Measurements from ENCODE around the gene SIM1. TPM values are rescaled to one million over a fixed set of nuclear protein-coding genes. Genes with fewer than 3 reads are reported as not detected.

Gene SIM1
- polyA plus RNA-seq, 1 experiment, result not detected

- POLR2A ChIA-PET, result no interaction called here
- H3K4me3 ChIP-seq (ENCODE audit: low read depth, low read length), result no peak overlapping the region
- no peak for TF ChIP-seq CTCF (IDR thresholded peaks at IDR 0.05; ENCODE audit: low read depth, low read length)
- DNase-seq (ENCODE audit: low read depth, low spot score), result no peak
- CTCF ChIA-PET, result interaction anchor here (1.8 kb wide), 1 partner anchor 347 kb away, joined by 4 read pairs; no protein-coding TSS in a partner anchor
- H3K27ac ChIP-seq (ENCODE audit: low read depth, low read length), result no peak overlapping the region
- peaks cover 13% of the 10 kb centered on the region; the same call in 1 of the 2 replicates for H3K9me3 ChIP-seq (ENCODE audit: control insufficient read depth, insufficient read depth, low read length)
- H3K27me3 ChIP-seq (ENCODE audit: control insufficient read depth, insufficient read depth, low read length), result peaks cover 97% of the 10 kb centered on the region
Observed at GRCh38 chr6:100463630-100464161, 1.0 kb downstream of the SIM1 start.

- no peak for TF ChIP-seq CTCF (IDR thresholded peaks at IDR 0.05; ENCODE audit: low read depth, low read length)
- Histone ChIP-seq H3K27me3 (ENCODE audit: control insufficient read depth, insufficient read depth, low read length) (peaks cover 97% of the 10 kb centered on the region), H3K9me3 (ENCODE audit: control insufficient read depth, insufficient read depth, low read length) (peaks cover 19% of the 10 kb centered on the region; the same call in 1 of the 2 replicates), H3K27ac (ENCODE audit: low read depth, low read length) (no peak overlapping the region), H3K4me3 (ENCODE audit: low read depth, low read length) (no peak overlapping the region)
- no peak for DNase-seq (ENCODE audit: low read depth, low spot score)
- CTCF ChIA-PET, result interaction anchor here (1.8 kb wide), 1 partner anchor 346 kb away, joined by 4 read pairs; no protein-coding TSS in a partner anchor
- POLR2A ChIA-PET, result no interaction called here
Observed at GRCh38 chr6:100462706-100463629, 1.8 kb downstream of the SIM1 start.

- Histone ChIP-seq H3K27ac (ENCODE audit: low read depth, low read length) (no peak overlapping the region), H3K27me3 (ENCODE audit: control insufficient read depth, insufficient read depth, low read length) (peaks cover 97% of the 10 kb centered on the region), H3K9me3 (ENCODE audit: control insufficient read depth, insufficient read depth, low read length) (peaks cover 21% of the 10 kb centered on the region), H3K4me3 (ENCODE audit: low read depth, low read length) (no peak overlapping the region)
- no peak for DNase-seq (ENCODE audit: low read depth, low spot score)
- ChIA-PET CTCF (interaction anchor here (1.8 kb wide), 1 partner anchor 345 kb away, joined by 4 read pairs; no protein-coding TSS in a partner anchor), POLR2A (no interaction called here)
- TF ChIP-seq CTCF (IDR thresholded peaks at IDR 0.05; ENCODE audit: low read depth, low read length), result no peak
Observed at GRCh38 chr6:100461917-100462705, 2.6 kb downstream of the SIM1 start.

- ChIA-PET POLR2A (interaction anchor here (0.7 kb wide), 1 partner anchor 15 kb away, joined by 3 read pairs; no protein-coding TSS in a partner anchor), CTCF (interaction anchor here (0.9 to 2.8 kb wide), 6 partner anchors 9 to 594 kb away, joined by 3 to 16 read pairs (median 3); no protein-coding TSS in a partner anchor)
- peaks cover 20% of the 10 kb centered on the region for H3K9me3 ChIP-seq (ENCODE audit: control insufficient read depth, insufficient read depth, low read length)
- no peak for TF ChIP-seq CTCF (IDR thresholded peaks at IDR 0.05; ENCODE audit: low read depth, low read length)
- H3K27me3 ChIP-seq (ENCODE audit: control insufficient read depth, insufficient read depth, low read length), result peaks cover 97% of the 10 kb centered on the region
- H3K27ac ChIP-seq (ENCODE audit: low read depth, low read length), result no peak overlapping the region
- H3K4me3 ChIP-seq (ENCODE audit: low read depth, low read length), result no peak overlapping the region
- no peak for DNase-seq (ENCODE audit: low read depth, low spot score)
Observed at GRCh38 chr6:100461278-100461916, 3.3 kb downstream of the SIM1 start.

Data from AG04450 (cell line).